ENCODE results near the gene SLC25A1. TPM values are rescaled to one million over a fixed set of nuclear protein-coding genes. Genes with fewer than 3 reads are reported as not detected.

SLC25A1 gene
- total and polyA plus RNA-seq, 4 donors = 36.7 to 51.6 (median 47.6) TPM

DNA sequence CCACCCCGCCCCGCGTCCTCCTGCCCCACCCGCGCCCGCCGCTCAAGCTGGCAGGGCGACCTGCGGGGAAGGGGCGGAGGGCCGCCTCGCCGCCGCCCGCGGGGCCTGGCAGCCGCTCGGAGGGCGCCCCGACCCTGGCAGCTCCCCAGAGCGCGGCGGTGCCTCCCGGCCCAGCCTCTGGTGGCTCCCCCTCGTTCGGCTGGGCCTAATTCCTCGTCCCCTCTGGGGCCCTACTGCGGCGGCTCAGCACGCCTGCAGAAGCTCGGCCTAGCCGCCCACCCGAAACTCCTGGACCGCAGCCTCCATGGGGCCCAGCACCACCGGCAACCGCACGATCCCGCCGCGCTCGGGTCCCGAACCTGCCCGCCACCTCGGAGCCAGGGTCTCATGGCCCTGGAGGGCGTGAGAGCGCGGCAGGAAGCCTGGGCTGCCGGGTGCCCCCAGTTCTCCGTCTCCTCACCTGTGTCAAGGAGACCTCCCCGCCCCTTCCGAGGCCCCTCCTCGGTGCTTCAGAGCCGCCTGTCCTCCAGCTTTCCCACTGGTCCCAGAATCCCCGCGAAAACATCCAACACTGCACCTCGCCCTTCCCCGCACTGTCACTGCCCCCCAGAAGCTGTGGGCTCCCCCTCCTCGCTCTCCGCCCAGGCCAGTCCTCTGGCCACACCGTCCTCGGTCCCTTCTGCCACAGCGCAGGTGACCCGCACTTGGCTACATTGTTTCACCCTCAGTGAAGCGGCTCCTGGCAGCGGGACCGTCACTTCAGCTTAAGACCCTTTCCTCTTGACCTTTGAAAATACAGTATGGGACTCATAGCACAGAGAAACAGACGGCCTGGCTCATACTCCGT, 27.8 kb downstream of the SLC25A1 start:
- Histone ChIP-seq H3K9me3 (ENCODE audit: control insufficient read depth, low read length) (no peaks in the 10 kb centered on the region), H3K4me3 (ENCODE audit: low read length in 2 of 2) (no peak overlapping the region), H3K27ac (ENCODE audit: low read depth in 1 of 2, low read length in 2 of 2) (no peak overlapping the region), H3K27me3 (ENCODE audit: control insufficient read depth in 1 of 2, insufficient read depth in 2 of 2, low read length in 1 of 2) (peaks cover 0 to 2% of the 10 kb centered on the region in 2 donors), H3K4me1 (ENCODE audit: control insufficient read depth in 1 of 2, insufficient read depth in 2 of 2, low read length in 2 of 2) (no peaks in the 10 kb centered on the region), H3K36me3 (ENCODE audit: control insufficient read depth in 1 of 2, insufficient read depth in 2 of 2, low read length in 1 of 2) (no peaks in the 10 kb centered on the region)
- ATAC-seq (ENCODE audit: low FRiP score) (no peak), DNase-seq (no peak)
- WGBS, 2 donors = 5 to 7% methylated on average over 54 to 68 of the region's 68 CpGs
- intact Hi-C loops (cut with DNase I) = no loop called here

DNA sequence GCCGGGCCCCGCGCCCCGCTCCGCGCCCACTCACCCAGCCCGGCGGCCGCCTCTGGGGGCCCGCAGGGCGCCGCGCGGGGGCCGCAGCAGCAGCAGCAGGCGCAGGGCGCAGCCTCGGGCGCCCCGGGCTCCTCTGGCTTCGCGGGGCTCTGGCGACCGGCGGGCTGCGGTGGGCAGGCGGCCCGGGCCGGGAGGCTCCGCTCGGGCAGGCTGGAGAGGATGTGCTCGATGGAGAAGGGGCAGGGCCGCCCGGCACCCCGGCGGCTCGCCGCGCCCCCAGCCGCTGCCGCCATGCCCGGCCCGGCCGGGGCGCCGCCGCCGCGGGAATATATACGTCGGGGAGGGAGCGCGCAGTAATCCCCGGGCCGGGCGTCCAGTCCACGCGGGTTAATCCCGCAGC, 28.5 kb downstream of the SLC25A1 start, which contains the start of gene GSC2:
Gene GSC2, minus strand, starts transcription at position 302 of the 400 bp plus-strand sequence. Its CDS starts 9 bp downstream, at position 293.
- Histone ChIP-seq H3K4me3 (ENCODE audit: low read length in 2 of 2) (peak within 1 kb of the TSS; percentile 9 to 31), H3K27me3 (ENCODE audit: control insufficient read depth in 1 of 2, insufficient read depth in 2 of 2, low read length in 1 of 2) (no peaks in the 10 kb centered on the region), H3K36me3 (ENCODE audit: control insufficient read depth in 1 of 2, insufficient read depth in 2 of 2, low read length in 1 of 2) (no peaks in the 10 kb centered on the region), H3K27ac (ENCODE audit: low read depth in 1 of 2, low read length in 2 of 2) (no peak within 1 kb of the TSS), H3K4me1 (ENCODE audit: control insufficient read depth in 1 of 2, insufficient read depth in 2 of 2, low read length in 2 of 2) (no peaks in the 10 kb centered on the region), H3K9me3 (ENCODE audit: control insufficient read depth, low read length) (no peaks in the 10 kb centered on the region)
- no peak for DNase-seq
- 0 to 1% methylated on average over 14 to 59 of the region's 59 CpGs for WGBS, 2 donors
- ATAC-seq (ENCODE audit: low FRiP score) = no peak
- intact Hi-C loops (cut with DNase I) = loop anchor here (5.0 to 10.0 kb wide), 2 partner anchors 285 to 477 kb away; partner anchors contain the start of genes HIRA (in 1 of the 2) and MRPL40 (in 1 of the 2)

DNA sequence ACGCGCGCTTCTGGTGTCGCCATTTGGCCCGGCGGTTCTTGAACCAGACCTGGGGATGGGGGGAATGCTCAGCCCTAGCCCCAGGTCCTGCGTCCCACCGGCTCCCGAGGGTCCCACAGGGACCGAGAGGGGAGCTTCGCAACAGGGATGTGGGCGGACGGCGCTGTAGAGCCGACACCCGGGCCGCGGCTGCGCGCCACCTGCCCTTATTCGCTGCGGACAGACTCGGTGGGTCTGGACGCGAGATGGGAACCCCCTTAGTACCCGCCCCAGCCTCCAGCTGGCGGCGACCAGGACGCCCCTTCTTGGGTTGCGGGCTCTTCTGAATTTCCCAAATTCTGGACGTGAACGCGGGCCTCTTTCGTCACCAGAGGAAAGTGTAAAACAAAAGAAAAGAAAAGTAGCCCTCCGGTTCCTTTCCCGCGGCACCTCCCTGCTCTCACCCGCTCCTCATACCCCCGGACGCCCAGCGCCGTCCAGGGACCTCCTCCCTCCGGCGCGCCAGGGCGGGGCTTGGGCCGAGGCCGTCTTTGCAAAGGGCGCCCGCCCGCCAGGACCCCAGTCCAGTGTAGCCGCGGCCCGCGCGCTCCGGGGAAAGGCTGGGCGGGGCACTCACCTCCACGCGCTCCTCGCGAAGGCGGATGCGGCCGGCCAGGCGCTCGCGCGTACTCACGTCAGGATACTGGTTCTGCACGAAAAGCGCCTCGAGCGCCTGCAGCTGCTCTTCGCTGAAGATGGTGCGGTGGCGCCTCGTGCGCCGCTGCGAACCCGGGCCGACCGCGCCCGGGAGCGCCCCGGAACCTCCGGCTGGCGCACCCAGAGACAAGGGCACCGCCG, 29.3 kb downstream of the SLC25A1 start:
- 2% methylated on average over 75 to 92 of the region's 92 CpGs for WGBS, 2 donors
- Histone ChIP-seq H3K36me3 (ENCODE audit: control insufficient read depth in 1 of 2, insufficient read depth in 2 of 2, low read length in 1 of 2) (no peaks in the 10 kb centered on the region), H3K4me3 (ENCODE audit: low read length in 2 of 2) (peak overlapping the region; percentile 9 to 31), H3K27ac (ENCODE audit: low read depth in 1 of 2, low read length in 2 of 2) (no peak overlapping the region), H3K4me1 (ENCODE audit: control insufficient read depth in 1 of 2, insufficient read depth in 2 of 2, low read length in 2 of 2) (no peaks in the 10 kb centered on the region), H3K9me3 (ENCODE audit: control insufficient read depth, low read length) (no peaks in the 10 kb centered on the region), H3K27me3 (ENCODE audit: control insufficient read depth in 1 of 2, insufficient read depth in 2 of 2, low read length in 1 of 2) (no peaks in the 10 kb centered on the region)
- ATAC-seq (ENCODE audit: low FRiP score) (no peak), DNase-seq (no peak)
- intact Hi-C loops (cut with DNase I) = loop anchor here (5.0 to 10.0 kb wide), 2 partner anchors 286 to 478 kb away; partner anchors contain the start of genes HIRA (in 1 of the 2) and MRPL40 (in 1 of the 2)

DNA sequence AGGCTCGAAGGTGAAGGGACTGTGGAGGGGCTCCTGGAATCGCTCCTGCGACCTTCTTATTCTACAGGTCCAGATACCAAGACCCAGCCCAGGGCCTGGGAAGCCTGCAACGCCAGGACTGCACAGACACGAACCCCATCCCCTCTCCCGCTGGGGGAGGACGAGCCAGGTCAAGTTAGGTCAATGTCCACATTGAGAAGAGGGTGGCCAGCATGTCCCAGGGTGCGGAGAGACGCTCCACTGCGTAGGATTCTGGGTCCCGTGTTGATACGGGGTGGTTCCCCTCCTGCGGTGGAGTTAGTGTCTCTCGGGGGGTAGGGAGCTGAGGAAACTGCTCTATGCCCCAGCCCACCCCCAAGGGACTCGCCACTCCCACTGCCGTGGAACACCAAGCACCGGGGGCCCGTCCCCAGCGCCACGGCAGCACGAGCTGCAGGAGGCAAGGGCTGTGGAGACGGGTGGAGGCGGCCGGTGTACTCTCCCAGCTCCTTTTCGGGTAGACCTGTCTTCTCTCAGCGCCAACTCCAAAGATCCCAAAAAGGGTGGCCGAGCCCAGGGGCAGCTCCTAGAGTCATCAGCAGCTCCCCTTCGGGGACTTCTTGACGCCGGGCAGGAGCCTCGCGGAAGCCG, 30.0 kb downstream of the SLC25A1 start:
- Histone ChIP-seq H3K9me3 (ENCODE audit: control insufficient read depth, low read length) (no peaks in the 10 kb centered on the region), H3K4me1 (ENCODE audit: control insufficient read depth in 1 of 2, insufficient read depth in 2 of 2, low read length in 2 of 2) (no peaks in the 10 kb centered on the region), H3K27me3 (ENCODE audit: control insufficient read depth in 1 of 2, insufficient read depth in 2 of 2, low read length in 1 of 2) (no peaks in the 10 kb centered on the region), H3K36me3 (ENCODE audit: control insufficient read depth in 1 of 2, insufficient read depth in 2 of 2, low read length in 1 of 2) (no peaks in the 10 kb centered on the region), H3K27ac (ENCODE audit: low read depth in 1 of 2, low read length in 2 of 2) (no peak overlapping the region), H3K4me3 (ENCODE audit: low read length in 2 of 2) (peak overlapping the region in 1 of 2 donors; percentile 9)
- 31% methylated on average over 31 to 33 of the region's 33 CpGs for WGBS, 2 donors
- no peak for DNase-seq
- intact Hi-C loops (cut with DNase I) = loop anchor here (5.0 to 10.0 kb wide), 2 partner anchors 286 to 479 kb away; partner anchors contain the start of genes HIRA (in 1 of the 2) and MRPL40 (in 1 of the 2)
- no peak for ATAC-seq (ENCODE audit: low FRiP score)

DNA sequence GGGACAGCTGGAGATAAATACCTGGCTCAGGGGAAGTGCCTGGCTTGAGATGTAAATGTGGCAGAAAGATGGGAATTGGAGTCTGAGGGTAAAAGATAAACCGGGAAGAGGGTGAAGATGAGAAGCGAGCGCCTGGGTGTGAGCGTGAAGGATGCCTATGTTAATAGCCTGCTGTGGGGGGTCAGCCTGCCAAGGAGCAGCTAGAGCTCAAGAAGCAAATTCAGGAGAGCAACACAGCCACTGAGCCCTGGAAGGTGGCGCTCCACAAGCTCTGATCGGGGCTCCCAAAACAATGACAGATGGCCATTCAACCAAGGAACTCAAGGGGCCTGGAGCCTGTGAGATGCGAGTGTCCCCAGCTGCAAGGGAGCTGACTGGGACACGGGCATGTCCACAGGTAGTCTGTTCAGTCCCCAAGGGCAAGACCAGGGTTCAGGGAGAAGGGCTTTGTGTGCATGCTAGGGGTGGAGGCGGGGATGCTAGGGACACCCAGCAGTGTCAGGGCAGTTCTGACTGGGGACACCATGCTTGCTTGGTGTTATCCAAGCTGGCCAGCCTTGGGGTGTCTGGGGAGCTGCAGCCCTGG, 31.2 kb downstream of the SLC25A1 start:
- Histone ChIP-seq H3K4me1 (ENCODE audit: control insufficient read depth in 1 of 2, insufficient read depth in 2 of 2, low read length in 2 of 2) (no peaks in the 10 kb centered on the region), H3K36me3 (ENCODE audit: control insufficient read depth in 1 of 2, insufficient read depth in 2 of 2, low read length in 1 of 2) (no peaks in the 10 kb centered on the region), H3K27me3 (ENCODE audit: control insufficient read depth in 1 of 2, insufficient read depth in 2 of 2, low read length in 1 of 2) (no peaks in the 10 kb centered on the region), H3K9me3 (ENCODE audit: control insufficient read depth, low read length) (no peaks in the 10 kb centered on the region), H3K4me3 (ENCODE audit: low read length in 2 of 2) (no peak overlapping the region), H3K27ac (ENCODE audit: low read depth in 1 of 2, low read length in 2 of 2) (no peak overlapping the region)
- WGBS, 2 donors = 35 to 36% methylated on average over 9 of the region's 9 CpGs
- intact Hi-C loops (cut with DNase I) = loop anchor here (5.0 to 10.0 kb wide), 2 partner anchors 288 to 480 kb away; partner anchors contain the start of genes HIRA (in 1 of the 2) and MRPL40 (in 1 of the 2)
- DNase-seq = peak in 1 of 2 donors; percentile 41
- ATAC-seq (ENCODE audit: low FRiP score) = no peak

DNA sequence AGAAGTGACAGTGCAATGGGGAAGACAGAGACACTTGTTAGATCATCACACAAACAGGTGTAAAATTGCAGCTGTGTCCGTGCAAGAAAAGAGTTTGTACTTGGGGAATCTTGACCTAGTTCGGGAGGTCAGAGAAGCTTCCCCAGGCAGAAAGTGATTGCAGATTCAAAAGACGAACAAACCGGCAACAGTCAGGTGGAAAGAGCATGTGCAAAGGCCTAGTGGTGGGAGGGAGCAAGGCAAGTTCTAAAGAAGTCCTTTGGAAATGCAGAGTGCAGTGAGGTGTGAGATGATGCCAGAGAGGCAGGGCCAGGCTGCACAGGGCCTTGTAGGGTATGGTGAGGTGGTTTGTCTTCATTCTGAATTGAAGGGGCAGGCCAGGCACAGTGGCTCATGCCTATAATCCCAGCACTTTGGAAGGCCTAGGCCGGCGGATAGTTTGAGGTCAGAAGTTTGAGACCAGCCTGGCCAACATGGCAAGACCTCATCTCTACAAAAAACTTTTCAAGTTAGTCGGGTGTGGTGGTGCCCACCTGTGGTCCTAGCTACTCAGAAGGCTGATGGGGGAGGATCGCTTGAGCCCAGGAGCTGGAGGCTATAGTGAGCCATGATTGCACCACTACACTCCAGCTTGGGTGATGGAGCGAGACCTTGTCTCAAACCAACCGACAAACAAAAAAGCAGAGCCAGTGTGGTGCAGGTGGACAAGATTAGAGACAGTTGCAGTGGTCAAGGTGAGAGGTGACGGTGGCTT, 32.1 kb downstream of the SLC25A1 start:
- no peak for DNase-seq
- no peaks in the 10 kb centered on the region for H3K4me1 ChIP-seq (ENCODE audit: control insufficient read depth in 1 of 2, insufficient read depth in 2 of 2, low read length in 2 of 2)
- intact Hi-C loops (cut with DNase I) = loop anchor here (5.0 to 10.0 kb wide), 2 partner anchors 288 to 481 kb away; partner anchors contain the start of genes HIRA (in 1 of the 2) and MRPL40 (in 1 of the 2)
- no peak for ATAC-seq (ENCODE audit: low FRiP score)
- no peak overlapping the region for H3K27ac ChIP-seq (ENCODE audit: low read depth in 1 of 2, low read length in 2 of 2)
- no peak overlapping the region for H3K4me3 ChIP-seq (ENCODE audit: low read length in 2 of 2)
- no peaks in the 10 kb centered on the region for H3K9me3 ChIP-seq (ENCODE audit: control insufficient read depth, low read length)
- 84 to 86% methylated on average over 11 of the region's 11 CpGs for WGBS, 2 donors
- H3K36me3 ChIP-seq (ENCODE audit: control insufficient read depth in 1 of 2, insufficient read depth in 2 of 2, low read length in 1 of 2) = peaks cover 0 to 1% of the 10 kb centered on the region in 2 donors
- no peaks in the 10 kb centered on the region for H3K27me3 ChIP-seq (ENCODE audit: control insufficient read depth in 1 of 2, insufficient read depth in 2 of 2, low read length in 1 of 2)

DNA sequence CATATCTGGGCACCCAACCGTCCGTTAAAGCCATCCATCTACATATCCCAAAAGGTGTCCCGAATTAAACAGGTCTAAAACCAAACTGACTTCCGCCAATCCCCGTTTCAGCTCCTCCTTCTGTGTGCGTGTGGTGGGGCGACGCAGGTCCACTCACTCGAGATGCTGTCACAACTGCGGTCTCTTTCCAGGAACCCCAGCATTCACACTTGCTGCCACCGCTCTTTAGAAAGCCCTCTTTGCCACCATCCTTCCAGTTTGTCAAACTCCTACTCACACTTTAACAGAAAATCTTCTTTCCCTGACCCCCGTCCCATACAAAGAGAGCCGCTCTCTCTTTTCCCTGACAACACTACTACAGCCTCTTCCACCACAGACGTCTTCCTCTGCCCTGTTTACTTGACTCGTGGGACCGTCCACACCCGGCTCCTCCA, 34.6 kb downstream of the SLC25A1 start:
- peak overlapping the region; percentile 44 to 69 for H3K4me3 ChIP-seq (ENCODE audit: low read length in 2 of 2)
- intact Hi-C loops (cut with DNase I) = loop anchor here in 1 of 2 donors (2.0 to 10.0 kb wide), 2 partner anchors 35 to 291 kb away; partner anchors contain the start of genes HIRA, MRPL40 and SLC25A1
- peak overlapping the region in 1 of 2 donors; percentile 58 for H3K27ac ChIP-seq (ENCODE audit: low read depth in 1 of 2, low read length in 2 of 2)
- peaks cover 0 to 7% of the 10 kb centered on the region in 2 donors for H3K36me3 ChIP-seq (ENCODE audit: control insufficient read depth in 1 of 2, insufficient read depth in 2 of 2, low read length in 1 of 2)
- no peaks in the 10 kb centered on the region for H3K27me3 ChIP-seq (ENCODE audit: control insufficient read depth in 1 of 2, insufficient read depth in 2 of 2, low read length in 1 of 2)
- no peaks in the 10 kb centered on the region for H3K9me3 ChIP-seq (ENCODE audit: control insufficient read depth, low read length)
- no peak for ATAC-seq (ENCODE audit: low FRiP score)
- WGBS, 2 donors = 2% methylated on average over 17 of the region's 17 CpGs
- no peak for DNase-seq
- no peaks in the 10 kb centered on the region for H3K4me1 ChIP-seq (ENCODE audit: control insufficient read depth in 1 of 2, insufficient read depth in 2 of 2, low read length in 2 of 2)

Data from aorta (tissue), 5 donors.